DOHH2 (cell line): ENCODE measurements around the gene CRMP1.

Experiments
- H3F3A ChIP-seq: fragments of 200-600 bp; sonication (generic), shearing (Covaris generic); 2 replicates; pipeline ENCODE4 v1.6.0; 2016; ENCODE audit warnings: antibody characterized with exemption, mild to moderate bottlenecking; ENCODE audit not compliant: control insufficient read depth, insufficient read depth
- H3K27ac ChIP-seq: fragments of 200-600 bp; sonication (generic); 2 replicates; pipeline ENCODE4 v1.5.1; 2014; ENCODE audit warnings: low read depth, mild to moderate bottlenecking, low read length, moderate library complexity
- H3K27me3 ChIP-seq: fragments of 200-600 bp; sonication (generic); 2 replicates; pipeline ENCODE4 v1.6.1; 2014; ENCODE audit warnings: mild to moderate bottlenecking, low read length, mixed read lengths; ENCODE audit not compliant: control insufficient read depth
- H3K36me3 ChIP-seq: fragments of 200-600 bp; sonication (generic); 2 replicates; pipeline ENCODE4 v1.6.1; 2014; ENCODE audit warnings: mild to moderate bottlenecking, low read length, moderate library complexity, mixed read lengths; ENCODE audit not compliant: control insufficient read depth
- H3K4me1 ChIP-seq: fragments of 200-600 bp; sonication (generic); 2 replicates; pipeline ENCODE4 v1.6.1; 2014; ENCODE audit warnings: mild to moderate bottlenecking, low read length, mixed read lengths; ENCODE audit not compliant: control insufficient read depth
- H3K4me2 ChIP-seq: fragments of 200-600 bp; sonication (generic); 2 replicates; pipeline ENCODE4 v1.6.0; 2014; ENCODE audit warnings: mild to moderate bottlenecking, low read length, moderate library complexity
- H3K4me3 ChIP-seq: fragments of 200-600 bp; sonication (generic); 2 replicates; pipeline ENCODE4 v1.5.1; 2014; ENCODE audit warnings: mild to moderate bottlenecking, low read length, mixed read lengths
- H3K79me2 ChIP-seq: fragments of 200-600 bp; sonication (generic); 2 replicates; pipeline ENCODE4 v1.6.1; 2014; ENCODE audit warnings: mild to moderate bottlenecking, low read length, mixed read lengths; ENCODE audit not compliant: control insufficient read depth
- H3K9me2 ChIP-seq: fragments of 200-600 bp; sonication (generic); replicated peaks from 2 replicates; pipeline ENCODE4 v1.6.1; 2014; ENCODE audit warnings: mild to moderate bottlenecking, low read length, mixed read lengths; ENCODE audit not compliant: control insufficient read depth
- H3K9me3 ChIP-seq: fragments of 200-600 bp; sonication (generic); 2 replicates; pipeline ENCODE4 v1.6.1; 2014; ENCODE audit warnings: antibody characterized with exemption, low read length, mixed read lengths; ENCODE audit not compliant: control insufficient read depth, insufficient read depth
- H4K20me1 ChIP-seq: fragments of 200-600 bp; sonication (generic); 2 replicates; pipeline ENCODE4 v1.6.0; 2014; ENCODE audit warnings: low read depth, mild to moderate bottlenecking, antibody characterized with exemption, low read length, moderate library complexity; ENCODE audit not compliant: control insufficient read depth, insufficient read depth
- CTCF ChIP-seq: fragments of 200-600 bp; sonication (generic); IDR thresholded peaks from one replicate; pipeline ENCODE4 v1.5.1; 2014; ENCODE audit warnings: antibody characterized with exemption, mild to moderate bottlenecking, low read depth, low read length; ENCODE audit not compliant: poor library complexity, severe bottlenecking
- EZH2phosphoT487 ChIP-seq: fragments of 200-600 bp; sonication (generic); IDR thresholded peaks from 2 replicates; pipeline ENCODE4 v1.6.1; 2017; ENCODE audit warnings: borderline replicate concordance, mild to moderate bottlenecking, antibody characterized with exemption, low read length, moderate library complexity, mixed read lengths

The CRMP1 gene

GRCh38 chr4:5923376-5923775 lies 30.5 kb upstream of the CRMP1 start:
- H3K79me2 ChIP-seq: no peaks in the 10 kb centered on the region
- H3K4me2 ChIP-seq: no peak overlapping the region
- no peaks in the 10 kb centered on the region for H4K20me1 ChIP-seq
- H3K9me2 ChIP-seq: no peaks in the 10 kb centered on the region
- H3K9me3 ChIP-seq: no peaks in the 10 kb centered on the region
- TF ChIP-seq EZH2phosphoT487 (no peak), CTCF (no peak)
- no peaks in the 10 kb centered on the region for H3K4me1 ChIP-seq
- no peak overlapping the region for H3K4me3 ChIP-seq
- H3K27me3 ChIP-seq: no peaks in the 10 kb centered on the region
- no peaks in the 10 kb centered on the region for H3F3A ChIP-seq
- no peak overlapping the region for H3K27ac ChIP-seq
- H3K36me3 ChIP-seq: no peaks in the 10 kb centered on the region

- no peaks in the 10 kb centered on the region for H3K36me3 ChIP-seq
- H3K4me3 ChIP-seq: no peak overlapping the region
- no peaks in the 10 kb centered on the region for H3K4me1 ChIP-seq
- TF ChIP-seq CTCF (no peak), EZH2phosphoT487 (no peak)
- no peak overlapping the region for H3K27ac ChIP-seq
- H3K79me2 ChIP-seq: no peaks in the 10 kb centered on the region
- H3K9me3 ChIP-seq: no peaks in the 10 kb centered on the region
- no peak overlapping the region for H3K4me2 ChIP-seq
- no peaks in the 10 kb centered on the region for H3K27me3 ChIP-seq
- H4K20me1 ChIP-seq: no peaks in the 10 kb centered on the region
- no peaks in the 10 kb centered on the region for H3K9me2 ChIP-seq
- no peaks in the 10 kb centered on the region for H3F3A ChIP-seq
Measured at GRCh38 chr4:5922556-5922955, 29.7 kb upstream of the CRMP1 start.

- no peaks in the 10 kb centered on the region for H3K79me2 ChIP-seq
- H3K4me3 ChIP-seq: no peak overlapping the region
- no peaks in the 10 kb centered on the region for H3K4me1 ChIP-seq
- H4K20me1 ChIP-seq: no peaks in the 10 kb centered on the region
- no peak overlapping the region for H3K4me2 ChIP-seq
- no peaks in the 10 kb centered on the region for H3K9me2 ChIP-seq
- no peak overlapping the region for H3K27ac ChIP-seq
- H3K9me3 ChIP-seq: no peaks in the 10 kb centered on the region
- H3F3A ChIP-seq: no peaks in the 10 kb centered on the region
- H3K27me3 ChIP-seq: no peaks in the 10 kb centered on the region
- TF ChIP-seq CTCF (no peak), EZH2phosphoT487 (no peak)
- no peaks in the 10 kb centered on the region for H3K36me3 ChIP-seq
Measured at GRCh38 chr4:5921981-5922380, 29.1 kb upstream of the CRMP1 start.
